Caco-2 (cell line): ENCODE data around the gene SLIRP. TPM values are rescaled to one million over a fixed set of nuclear protein-coding genes. Genes with fewer than 3 reads are reported as not detected.

Experiments
- BruUV-seq: library from RNA; stranded (reverse); fragments of 400-500 nt; replicated peaks from 2 replicates; lab custom pipeline; 2021; lab: Mats Ljungman, UMichigan
- CTCF ChIA-PET: fragments of 300-600 bp; sonication (Branson Sonifier 250); formaldehyde crosslinking; loops from one replicate; lab custom pipeline; 2022; ENCODE audit warnings: antibody characterized with exemption; lab: Charles Lee
- POLR2A ChIA-PET: fragments of 300-600 bp; sonication (Branson Sonifier 250); formaldehyde crosslinking; loops from one replicate; lab custom pipeline; 2022; ENCODE audit warnings: antibody characterized with exemption; lab: Charles Lee
- DNase-seq, 2 experiments: peaks; one replicate each; pipeline versions ENCODE4 v3.0.0 to v3.0.0-alpha.2; 2020 to 2022
- H3K27me3 ChIP-seq: replicated peaks from 2 replicates; pipeline ENCODE4 v1.6.0; 2011; ENCODE audit warnings: low read length; ENCODE audit not compliant: control insufficient read depth, insufficient read depth
- H3K36me3 ChIP-seq: 2 replicates; pipeline ENCODE4 v1.5.1; 2011; ENCODE audit warnings: low read length; ENCODE audit not compliant: control insufficient read depth, insufficient read depth
- H3K4me1 ChIP-seq: fragments of 250-450 bp; sonication (Bioruptor Pico); 2 replicates; pipeline ENCODE4 v1.5.1; 2020; ENCODE audit warnings: mild to moderate bottlenecking
- H3K4me3 ChIP-seq: 2 replicates; pipeline ENCODE4 v1.5.1; 2011; ENCODE audit warnings: low read depth, mild to moderate bottlenecking, control low read depth, low read length
- H3K9me3 ChIP-seq: fragments of 250-450 bp; sonication (Bioruptor Pico); 2 replicates; pipeline ENCODE4 v1.5.1; 2020; ENCODE audit warnings: mild to moderate bottlenecking, moderate library complexity
- H3K27ac Mint-ChIP-seq: one replicate; pipeline ENCODE4 v1.8.0; 2022; ENCODE audit warnings: mixed read lengths; ENCODE audit not compliant: unreplicated experiment
- H3K27me3 Mint-ChIP-seq: one replicate; pipeline ENCODE4 v1.8.0; 2022; ENCODE audit warnings: mixed read lengths; ENCODE audit not compliant: insufficient read depth, unreplicated experiment
- H3K36me3 Mint-ChIP-seq: one replicate; pipeline ENCODE4 v1.8.0; 2022; ENCODE audit warnings: mild to moderate bottlenecking, mixed read lengths; ENCODE audit not compliant: insufficient read depth, unreplicated experiment
- H3K4me1 Mint-ChIP-seq: one replicate; pipeline ENCODE4 v1.8.0; 2022; ENCODE audit warnings: low read depth, mixed read lengths; ENCODE audit not compliant: unreplicated experiment
- H3K4me3 Mint-ChIP-seq: one replicate; pipeline ENCODE4 v1.8.0; 2022; ENCODE audit warnings: mild to moderate bottlenecking, moderate library complexity, mixed read lengths; ENCODE audit not compliant: unreplicated experiment
- H3K9me3 Mint-ChIP-seq: one replicate; pipeline ENCODE4 v1.8.0; 2022; ENCODE audit warnings: mixed read lengths; ENCODE audit not compliant: unreplicated experiment
- CTCF ChIP-seq, 2 experiments: fragments of 200-600 bp in 1 of 2; IDR thresholded peaks; 1 replicate in 1 of 2; 2 replicates in 1 of 2; pipeline versions ENCODE4 v1.5.1 to v1.8.0; 2011 to 2022; ENCODE audit warnings: antibody characterized with exemption in 1 of 2, control low read depth in 1 of 2, inconsistent platforms in 1 of 2, low read depth in 1 of 2, low read length in 1 of 2, mild to moderate bottlenecking in 1 of 2, moderate library complexity in 1 of 2; ENCODE audit not compliant: insufficient read depth in 1 of 2, severe bottlenecking in 1 of 2, unreplicated experiment in 1 of 2
- intact Hi-C: fragments of 100-400 bp; cut with micrococcal nuclease; formaldehyde crosslinking; loops from one replicate; pipeline ENCODE4 v1.10.0; 2022; ENCODE audit not compliant: unreplicated experiment
- total RNA-seq: library from RNA; stranded (reverse); gene quantifications from 2 replicates; pipeline ENCODE4 v1.2.3, GENCODE V29; 2022

The SLIRP gene
- total RNA-seq, 1 experiment from 2014 or later = 204 TPM

- intact Hi-C loops = no loop called here
- no peaks in the 10 kb centered on the region for H3K9me3 Mint-ChIP-seq
- no peak overlapping the region for H3K27ac Mint-ChIP-seq
- no TSS peak for BruUV-seq
- H3K4me1 Mint-ChIP-seq = no peaks in the 10 kb centered on the region
- H3K27me3 ChIP-seq = no peaks in the 10 kb centered on the region
- DNase-seq = no peak
- no peaks in the 10 kb centered on the region for H3K36me3 ChIP-seq
- ChIA-PET POLR2A (no interaction called here), CTCF (no interaction called here)
- no peaks in the 10 kb centered on the region for H3K27me3 Mint-ChIP-seq
- TF ChIP-seq CTCF (IDR thresholded peaks at IDR 0.05; ENCODE audit: insufficient read depth in 1 of 2, low read depth in 1 of 2, low read length in 1 of 2, severe bottlenecking in 1 of 2, unreplicated experiment in 1 of 2) = no peak
- no peak overlapping the region for H3K4me3 ChIP-seq
- no peaks in the 10 kb centered on the region for H3K9me3 ChIP-seq
- peaks cover 92% of the 10 kb centered on the region for H3K36me3 Mint-ChIP-seq
- no peaks in the 10 kb centered on the region for H3K4me1 ChIP-seq
- no peak overlapping the region for H3K4me3 Mint-ChIP-seq
Measured at GRCh38 chr14:77722301-77722700, 14.4 kb downstream of the SLIRP start.

GRCh38 chr14:77730976-77731497, 23.1 kb downstream of the SLIRP start:
- no peaks in the 10 kb centered on the region for H3K4me1 Mint-ChIP-seq
- Histone ChIP-seq H3K9me3 (no peaks in the 10 kb centered on the region), H3K4me1 (no peaks in the 10 kb centered on the region), H3K27me3 (no peaks in the 10 kb centered on the region), H3K4me3 (no peak overlapping the region), H3K36me3 (no peaks in the 10 kb centered on the region; the same call in 1 of the 2 replicates)
- no peaks in the 10 kb centered on the region for H3K27me3 Mint-ChIP-seq
- no peaks in the 10 kb centered on the region for H3K9me3 Mint-ChIP-seq
- no peak for TF ChIP-seq CTCF (IDR thresholded peaks at IDR 0.05; ENCODE audit: insufficient read depth in 1 of 2, low read depth in 1 of 2, low read length in 1 of 2, severe bottlenecking in 1 of 2, unreplicated experiment in 1 of 2)
- H3K36me3 Mint-ChIP-seq = peaks cover 92% of the 10 kb centered on the region
- no TSS peak for BruUV-seq
- ChIA-PET POLR2A (no interaction called here), CTCF (no interaction called here)
- intact Hi-C loops = no loop called here
- H3K27ac Mint-ChIP-seq = no peak overlapping the region
- DNase-seq = no peak
- no peak overlapping the region for H3K4me3 Mint-ChIP-seq

- H3K4me1 ChIP-seq = peaks cover 6% of the 10 kb centered on the region; the same call in 1 of the 2 replicates
- TF ChIP-seq CTCF (IDR thresholded peaks at IDR 0.05; ENCODE audit: insufficient read depth in 1 of 2, low read depth in 1 of 2, low read length in 1 of 2, severe bottlenecking in 1 of 2, unreplicated experiment in 1 of 2) = no peak
- H3K36me3 Mint-ChIP-seq = peaks cover 76% of the 10 kb centered on the region
- CTCF ChIA-PET = no interaction called here
- no peaks in the 10 kb centered on the region for H3K9me3 Mint-ChIP-seq
- intact Hi-C loops = no loop called here
- H3K4me3 Mint-ChIP-seq = no peak overlapping the region
- POLR2A ChIA-PET = no interaction called here
- H3K4me3 ChIP-seq = no peak overlapping the region
- no peak overlapping the region for H3K27ac Mint-ChIP-seq
- no peaks in the 10 kb centered on the region for H3K9me3 ChIP-seq
- no peak for DNase-seq
- H3K36me3 ChIP-seq = no peaks in the 10 kb centered on the region
- no TSS peak for BruUV-seq
- no peaks in the 10 kb centered on the region for H3K27me3 Mint-ChIP-seq
- H3K27me3 ChIP-seq = no peaks in the 10 kb centered on the region
- peaks cover 7% of the 10 kb centered on the region for H3K4me1 Mint-ChIP-seq
Measured at GRCh38 chr14:77738559-77739250, 30.8 kb downstream of the SLIRP start.
